Measurements from ENCODE around the gene MPC1. TPM values are rescaled to one million over a fixed set of nuclear protein-coding genes. Genes with fewer than 3 reads are reported as not detected.
A peak's percentile ranks its signal among the peaks of the same experiment; 100 is the strongest.
"Not testable (repeated sequence)": the region's sequence is repeated elsewhere in the genome, so short reads cannot be mapped to it uniquely, and the experiment has no call there.

The MPC1 gene
- total RNA-seq, 4 donors from 2014 or later: 90.8 to 131 (median 129) TPM

- intact Hi-C loops (cut with DNase I; ENCODE audit: low total_unique reads) (no loop called here), in situ Hi-C loops (cut with MboI; ENCODE audit: low pct_ligation_motif_present in 1 of 4, low pct_unique_long_range_greater_than_20kb in 1 of 4, low sequenced_read_pairs in 3 of 4) (no loop called here)
- H3K4me3 ChIP-seq: no peak overlapping the region
- H3K4me1 ChIP-seq: peaks cover under 1 to 11% (median 7%) of the 10 kb centered on the region in 4 donors
- no peaks in the 10 kb centered on the region for H3K27me3 ChIP-seq
- WGBS, 2 donors (ENCODE audit: low coverage in 1 of 2): 83% methylated on average over 3 of the region's 3 CpGs; no CpG with 5 or more reads in 1 of the 2 donors
- no peak for TF ChIP-seq POLR2A (IDR thresholded peaks at IDR 0.05)
- TF ChIP-seq, protein P1, sequence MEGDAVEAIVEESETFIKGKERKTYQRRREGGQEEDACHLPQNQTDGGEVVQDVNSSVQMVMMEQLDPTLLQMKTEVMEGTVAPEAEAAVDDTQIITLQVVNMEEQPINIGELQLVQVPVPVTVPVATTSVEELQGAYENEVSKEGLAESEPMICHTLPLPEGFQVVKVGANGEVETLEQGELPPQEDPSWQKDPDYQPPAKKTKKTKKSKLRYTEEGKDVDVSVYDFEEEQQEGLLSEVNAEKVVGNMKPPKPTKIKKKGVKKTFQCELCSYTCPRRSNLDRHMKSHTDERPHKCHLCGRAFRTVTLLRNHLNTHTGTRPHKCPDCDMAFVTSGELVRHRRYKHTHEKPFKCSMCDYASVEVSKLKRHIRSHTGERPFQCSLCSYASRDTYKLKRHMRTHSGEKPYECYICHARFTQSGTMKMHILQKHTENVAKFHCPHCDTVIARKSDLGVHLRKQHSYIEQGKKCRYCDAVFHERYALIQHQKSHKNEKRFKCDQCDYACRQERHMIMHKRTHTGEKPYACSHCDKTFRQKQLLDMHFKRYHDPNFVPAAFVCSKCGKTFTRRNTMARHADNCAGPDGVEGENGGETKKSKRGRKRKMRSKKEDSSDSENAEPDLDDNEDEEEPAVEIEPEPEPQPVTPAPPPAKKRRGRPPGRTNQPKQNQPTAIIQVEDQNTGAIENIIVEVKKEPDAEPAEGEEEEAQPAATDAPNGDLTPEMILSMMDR (IDR thresholded peaks at IDR 0.05): no peak
- TF ChIP-seq EP300 (IDR thresholded peaks at IDR 0.05; ENCODE audit: low read depth): no peak
- no peak for TF ChIP-seq POLR2AphosphoS5 (IDR thresholded peaks at IDR 0.05)
- no peak overlapping the region for H3K27ac ChIP-seq
- H3K36me3 ChIP-seq: no peaks in the 10 kb centered on the region
- DNase-seq: no peak
- peaks cover 0 to 5% of the 10 kb centered on the region in 2 donors for H3K9me3 ChIP-seq
Observed at GRCh38 chr6:166346449-166346848, 36.3 kb downstream of the MPC1 start.

GRCh38 chr6:166345672-166346071, 37.1 kb downstream of the MPC1 start:
- H3K27ac ChIP-seq; H3K9me3 ChIP-seq; DNase-seq; in situ Hi-C loops (cut with MboI; ENCODE audit: low pct_ligation_motif_present in 1 of 4, low pct_unique_long_range_greater_than_20kb in 1 of 4, low sequenced_read_pairs in 3 of 4); H3K4me3 ChIP-seq; intact Hi-C loops (cut with DNase I; ENCODE audit: low total_unique reads); H3K36me3 ChIP-seq; H3K27me3 ChIP-seq: not testable (repeated sequence)
- H3K4me1 ChIP-seq: peaks cover 8 to 19% (median 15%) of the 10 kb centered on the region in 4 donors
- WGBS, 2 donors (ENCODE audit: low coverage in 1 of 2): 83 to 89% methylated on average over 6 to 9 of the region's 9 CpGs

- H3K27me3 ChIP-seq; H3K4me3 ChIP-seq; H3K27ac ChIP-seq; H3K36me3 ChIP-seq; DNase-seq; in situ Hi-C loops (cut with MboI; ENCODE audit: low pct_ligation_motif_present in 1 of 4, low pct_unique_long_range_greater_than_20kb in 1 of 4, low sequenced_read_pairs in 3 of 4); H3K9me3 ChIP-seq; intact Hi-C loops (cut with DNase I; ENCODE audit: low total_unique reads): not testable (repeated sequence)
- 60 to 86% methylated on average over 1 to 2 of the region's 2 CpGs for WGBS, 2 donors (ENCODE audit: low coverage in 1 of 2)
- H3K4me1 ChIP-seq: peaks cover 16 to 25% (median 22%) of the 10 kb centered on the region in 4 donors
Observed at GRCh38 chr6:166344921-166345320, 37.8 kb downstream of the MPC1 start.

DNA sequence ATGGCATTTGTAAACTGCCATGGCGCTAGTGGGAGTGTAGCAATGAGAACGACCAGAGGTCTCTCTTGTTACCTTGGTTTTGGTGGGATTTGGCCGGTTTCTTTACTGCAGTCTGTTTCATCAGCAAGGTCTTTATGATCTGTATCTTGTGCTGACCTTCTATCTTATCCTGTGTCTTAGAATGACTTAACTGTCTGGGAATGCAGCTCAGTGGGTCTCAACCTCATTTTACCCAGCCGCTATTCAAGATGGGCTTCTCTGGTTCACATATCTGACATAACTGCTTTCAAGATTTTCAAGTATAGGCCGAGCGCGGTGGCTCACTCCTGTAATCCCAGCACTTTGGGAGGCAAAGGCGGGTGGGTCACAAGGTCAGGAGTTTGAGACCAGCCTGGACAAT, 38.5 kb downstream of the MPC1 start:
- Histone ChIP-seq H3K27me3 (no peaks in the 10 kb centered on the region), H3K4me1 (peaks cover 19 to 32% (median 22%) of the 10 kb centered on the region in 4 donors)
- intact Hi-C loops (cut with DNase I; ENCODE audit: low total_unique reads): no loop called here

DNA sequence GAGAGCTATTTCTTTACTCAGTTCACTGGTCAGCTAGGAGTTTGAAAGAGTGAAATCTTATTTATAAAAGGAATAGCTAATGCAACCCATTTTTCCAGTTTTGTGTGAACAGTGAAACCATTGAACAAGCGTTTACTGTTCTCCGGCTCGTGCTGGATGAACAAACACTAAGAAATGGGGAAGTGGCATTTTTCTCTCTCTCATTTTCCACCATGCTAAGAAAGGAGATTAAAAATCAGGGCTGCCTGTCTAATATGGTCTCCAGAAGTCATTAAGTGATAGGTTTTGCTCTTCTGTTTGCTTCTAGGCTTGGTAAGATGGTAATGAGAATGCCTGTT, 39.6 kb downstream of the MPC1 start:
- 17 to 21% methylated on average over 3 of the region's 3 CpGs for WGBS, 2 donors (ENCODE audit: low coverage in 1 of 2)
- in situ Hi-C loops (cut with MboI; ENCODE audit: low pct_ligation_motif_present in 1 of 4, low pct_unique_long_range_greater_than_20kb in 1 of 4, low sequenced_read_pairs in 3 of 4): no loop called here
- H3K27me3 ChIP-seq: no peaks in the 10 kb centered on the region
- H3K4me1 ChIP-seq: peaks cover 19 to 34% (median 22%) of the 10 kb centered on the region in 4 donors
- no peak for DNase-seq
- peak overlapping the region; percentile 83 to 95 (median 91) for H3K27ac ChIP-seq
- TF ChIP-seq EP300 (IDR thresholded peaks at IDR 0.05; ENCODE audit: low read depth) (no peak), POLR2A (IDR thresholded peaks at IDR 0.05) (no peak)
- intact Hi-C loops (cut with DNase I; ENCODE audit: low total_unique reads): no loop called here
- no peaks in the 10 kb centered on the region for H3K9me3 ChIP-seq
- H3K36me3 ChIP-seq: no peaks in the 10 kb centered on the region
- peak overlapping the region in 3 of 4 donors; percentile 94 to 96 (median 94) for H3K4me3 ChIP-seq

More for the DNA sequence above, 38.5 kb downstream of the MPC1 start:
- TF ChIP-seq, protein P1 (IDR thresholded peaks at IDR 0.05): no peak
- TF ChIP-seq POLR2AphosphoS5 (IDR thresholded peaks at IDR 0.05) (no peak), POLR2A (IDR thresholded peaks at IDR 0.05) (no peak), EP300 (IDR thresholded peaks at IDR 0.05; ENCODE audit: low read depth) (no peak)
- Histone ChIP-seq H3K36me3 (no peaks in the 10 kb centered on the region), H3K27ac (no peak overlapping the region), H3K4me3 (no peak overlapping the region), H3K9me3 (no peaks in the 10 kb centered on the region)
- in situ Hi-C loops (cut with MboI; ENCODE audit: low pct_ligation_motif_present in 1 of 4, low pct_unique_long_range_greater_than_20kb in 1 of 4, low sequenced_read_pairs in 3 of 4): no loop called here
- no peak for DNase-seq
- 97% methylated on average over 8 of the region's 8 CpGs; no CpG with 5 or more reads in 1 of the 2 donors for WGBS, 2 donors (ENCODE audit: low coverage in 1 of 2)

Data from transverse colon (tissue), 4 donors.